CD4-positive, CD25-positive, alpha-beta regulatory T cell (primary cell): ENCODE measurements around the gene SCNN1B. TPM values are rescaled to one million over a fixed set of nuclear protein-coding genes. Genes with fewer than 3 reads are reported as not detected.

Experiments used
- ATAC-seq, 2 donors: fragments of 150-1000 bp; cut with Tn5 transposase; one replicate each; pipeline ENCODE4 v1.10.0; 2021; ENCODE audit warnings: low read depth in 2 of 2, moderate number of reproducible peaks in 2 of 2, moderate library complexity in 1 of 2
- DNase-seq, 3 donors: peaks; one replicate each; pipeline versions ENCODE4 v3.0.0 to v3.0.0-alpha.2; 2012 to 2022; ENCODE audit warnings: mixed read lengths in 1 of 3
- H3K27ac ChIP-seq: one replicate; pipeline ENCODE4 v1.7.0; 2013; ENCODE audit warnings: mild to moderate bottlenecking, low read length; ENCODE audit not compliant: insufficient read depth, poor library complexity, severe bottlenecking
- H3K27me3 ChIP-seq: one replicate; pipeline ENCODE4 v1.7.0; 2013; ENCODE audit warnings: low read length; ENCODE audit not compliant: control insufficient read depth, insufficient read depth
- H3K36me3 ChIP-seq: one replicate; pipeline ENCODE4 v1.7.0; 2013; ENCODE audit warnings: mild to moderate bottlenecking, low read length, moderate library complexity; ENCODE audit not compliant: control insufficient read depth, insufficient read depth
- H3K4me1 ChIP-seq: 2 replicates; pipeline ENCODE4 v1.7.0; 2013; ENCODE audit warnings: mild to moderate bottlenecking, low read length; ENCODE audit not compliant: insufficient read depth, control insufficient read depth, poor library complexity, severe bottlenecking
- H3K4me3 ChIP-seq: one replicate; pipeline ENCODE4 v1.7.0; 2013; ENCODE audit warnings: low read depth, mild to moderate bottlenecking, low read length, moderate library complexity
- H3K9me3 ChIP-seq, 2 experiments: 1 replicate in 1 of 2; 2 replicates in 1 of 2; pipeline ENCODE4 v1.7.0; 2013; ENCODE audit warnings: low read length in 2 of 2, mild to moderate bottlenecking in 1 of 2, moderate library complexity in 1 of 2; ENCODE audit not compliant: control insufficient read depth in 2 of 2
- H3K27ac Mint-ChIP-seq, 3 donors: one replicate each; pipeline ENCODE4 v1.8.0; 2020 to 2022; ENCODE audit warnings: mild to moderate bottlenecking in 3 of 3, mixed read lengths in 3 of 3, moderate library complexity in 2 of 3
- H3K27me3 Mint-ChIP-seq: one replicate; pipeline ENCODE4 v1.8.0; 2022; ENCODE audit warnings: mild to moderate bottlenecking, mixed read lengths
- H3K36me3 Mint-ChIP-seq: one replicate; pipeline ENCODE4 v1.8.0; 2020; ENCODE audit warnings: mixed read lengths
- H3K4me1 Mint-ChIP-seq, 4 donors: one replicate each; pipeline ENCODE4 v1.8.0; 2020 to 2022; ENCODE audit warnings: mixed read lengths in 4 of 4, mild to moderate bottlenecking in 1 of 4
- H3K4me3 Mint-ChIP-seq, 4 donors: one replicate each; pipeline ENCODE4 v1.8.0; 2020 to 2022; ENCODE audit warnings: mild to moderate bottlenecking in 4 of 4, mixed read lengths in 4 of 4, moderate library complexity in 3 of 4
- H3K9me3 Mint-ChIP-seq, 7 donors: one replicate each; pipeline ENCODE4 v1.8.0; 2020 to 2022; ENCODE audit warnings: mixed read lengths in 7 of 7, mild to moderate bottlenecking in 3 of 7, moderate library complexity in 2 of 7
- polyA plus RNA-seq, 4 donors: library from polyadenylated mRNA; unstranded; fragments of 300-500 nt; fragmentation: Illumina TruSeq; gene quantifications; one replicate each; pipeline ENCODE4 v1.2.3, GENCODE V29; 2021
- total RNA-seq: library from RNA; stranded (reverse); gene quantifications from one replicate; pipeline ENCODE4 v1.2.3, GENCODE V29; 2022

Gene SCNN1B
- total and polyA plus RNA-seq, 5 donors from 2014 or later: not detected

DNA sequence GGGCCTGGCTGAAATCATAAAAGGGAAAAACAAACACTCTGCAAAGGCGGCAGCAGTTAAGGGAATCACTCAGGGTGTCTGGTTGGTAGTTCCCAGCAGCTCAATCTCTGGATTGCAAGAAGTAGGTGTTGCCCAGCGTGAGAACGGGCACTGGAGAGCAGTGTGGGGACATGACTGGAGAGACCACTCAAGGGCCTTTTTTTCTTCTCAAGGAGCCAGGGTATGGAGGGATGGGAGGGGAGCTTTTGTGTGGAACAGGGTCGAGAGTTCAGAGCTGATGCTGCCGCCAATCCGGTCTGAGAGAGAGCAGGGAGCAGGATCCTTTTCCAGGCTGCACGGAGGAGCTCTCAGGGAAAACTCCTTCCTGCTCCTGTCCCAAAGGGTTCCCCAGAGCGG is 15.2 kb downstream of the SCNN1B start:
- Mint-ChIP-seq H3K4me3 (no peak overlapping the region), H3K36me3 (no peaks in the 10 kb centered on the region), H3K27me3 (no peaks in the 10 kb centered on the region), H3K27ac (no peak overlapping the region), H3K9me3 (peaks cover 0 to 2% (median 0%) of the 10 kb centered on the region in 7 donors), H3K4me1 (no peaks in the 10 kb centered on the region)
- H3K36me3 ChIP-seq: no peaks in the 10 kb centered on the region
- no peaks in the 10 kb centered on the region for H3K4me1 ChIP-seq
- DNase-seq (no peak), ATAC-seq (no peak)
- H3K27ac ChIP-seq: no peak overlapping the region
- no peaks in the 10 kb centered on the region for H3K27me3 ChIP-seq
- no peak overlapping the region for H3K4me3 ChIP-seq
- H3K9me3 ChIP-seq: no peaks in the 10 kb centered on the region

DNA sequence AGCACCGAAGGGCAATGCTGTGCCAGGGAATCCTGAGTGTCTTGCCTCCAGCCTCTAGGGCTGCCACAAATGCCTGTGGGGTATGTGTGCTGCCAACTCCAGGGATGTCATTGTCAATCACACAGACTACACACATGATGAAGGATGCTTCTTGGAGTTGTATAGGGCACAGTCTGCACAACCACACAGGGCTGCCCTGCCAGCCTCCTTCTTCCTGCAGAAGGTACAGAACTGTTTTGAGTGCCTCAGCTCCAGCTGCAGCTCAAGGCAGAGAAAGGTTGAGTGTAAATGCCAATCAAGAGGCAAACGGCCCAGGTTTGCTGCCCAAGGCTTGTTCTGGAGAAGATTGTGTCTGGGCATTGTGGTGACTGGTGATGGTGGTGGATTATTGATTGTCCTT is 15.6 kb downstream of the SCNN1B start:
- Histone ChIP-seq H3K36me3 (no peaks in the 10 kb centered on the region), H3K27ac (no peak overlapping the region), H3K4me1 (no peaks in the 10 kb centered on the region), H3K27me3 (no peaks in the 10 kb centered on the region), H3K4me3 (no peak overlapping the region), H3K9me3 (no peaks in the 10 kb centered on the region)
- no peak for DNase-seq
- Mint-ChIP-seq H3K9me3 (peaks cover 0 to 2% (median 0%) of the 10 kb centered on the region in 7 donors), H3K27me3 (no peaks in the 10 kb centered on the region), H3K4me1 (no peaks in the 10 kb centered on the region), H3K4me3 (no peak overlapping the region), H3K36me3 (no peaks in the 10 kb centered on the region), H3K27ac (no peak overlapping the region)
- no peak for ATAC-seq

DNA sequence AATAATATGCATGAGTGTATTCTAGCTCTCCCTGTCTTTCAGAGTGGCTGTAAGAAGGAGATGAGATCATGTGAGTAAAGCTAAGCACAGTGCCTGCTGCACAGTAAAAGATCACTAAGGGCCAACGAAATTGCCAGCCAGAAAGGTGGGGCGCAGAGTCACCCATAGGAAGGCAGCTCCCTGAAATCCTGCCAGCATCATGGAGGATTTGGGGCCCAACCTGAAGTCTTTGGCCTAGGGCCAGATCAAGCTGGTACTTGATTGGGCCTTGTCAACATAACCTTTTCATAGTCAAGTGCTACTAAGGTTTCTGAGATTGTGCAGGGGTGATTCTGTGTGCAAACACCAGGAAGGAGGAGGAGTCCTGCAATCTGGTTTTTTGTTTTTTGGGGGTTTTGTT is 16.5 kb downstream of the SCNN1B start:
- Mint-ChIP-seq H3K27me3 (no peaks in the 10 kb centered on the region), H3K4me3 (no peak overlapping the region), H3K27ac (no peak overlapping the region), H3K4me1 (no peaks in the 10 kb centered on the region), H3K36me3 (no peaks in the 10 kb centered on the region), H3K9me3 (no peaks in the 10 kb centered on the region)
- Histone ChIP-seq H3K27me3 (no peaks in the 10 kb centered on the region), H3K4me3 (no peak overlapping the region), H3K4me1 (no peaks in the 10 kb centered on the region), H3K36me3 (no peaks in the 10 kb centered on the region), H3K27ac (no peak overlapping the region), H3K9me3 (no peaks in the 10 kb centered on the region)
- ATAC-seq (no peak), DNase-seq (no peak)

GRCh38 chr16:23319861-23320615 is 17.9 kb downstream of the SCNN1B start:
- Mint-ChIP-seq H3K27me3 (no peaks in the 10 kb centered on the region), H3K36me3 (no peaks in the 10 kb centered on the region), H3K9me3 (no peaks in the 10 kb centered on the region), H3K4me3 (no peak overlapping the region), H3K4me1 (no peaks in the 10 kb centered on the region), H3K27ac (no peak overlapping the region)
- H3K9me3 ChIP-seq: no peaks in the 10 kb centered on the region
- H3K27ac ChIP-seq: no peak overlapping the region
- ATAC-seq (no peak), DNase-seq (no peak)
- H3K36me3 ChIP-seq: no peaks in the 10 kb centered on the region
- no peak overlapping the region for H3K4me3 ChIP-seq
- no peaks in the 10 kb centered on the region for H3K4me1 ChIP-seq
- no peaks in the 10 kb centered on the region for H3K27me3 ChIP-seq

DNA sequence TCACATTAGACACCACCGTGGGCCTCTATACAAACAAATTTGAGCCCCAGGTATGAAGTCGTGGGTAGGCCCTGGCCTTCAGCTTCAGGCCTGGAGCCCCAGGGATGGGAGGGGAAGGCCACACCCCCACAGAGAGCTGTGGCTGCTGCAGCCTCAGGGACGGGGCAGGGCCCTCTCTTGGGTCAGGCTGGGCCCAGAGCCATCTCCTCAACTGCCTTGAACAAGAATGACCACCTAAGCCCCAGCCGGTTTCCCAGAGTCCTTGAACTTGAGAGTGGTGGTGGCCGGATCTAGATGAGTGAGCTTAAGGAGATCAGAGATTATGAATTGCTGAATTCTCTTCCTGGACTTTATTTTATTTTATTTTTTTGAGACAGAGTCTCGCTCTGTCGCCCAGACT is 18.6 kb downstream of the SCNN1B start:
- DNase-seq: no peak
- no peaks in the 10 kb centered on the region for H3K27me3 Mint-ChIP-seq
- no peak for ATAC-seq
- H3K36me3 Mint-ChIP-seq: no peaks in the 10 kb centered on the region
- Histone ChIP-seq H3K27ac (no peak overlapping the region), H3K27me3 (no peaks in the 10 kb centered on the region), H3K9me3 (no peaks in the 10 kb centered on the region), H3K36me3 (no peaks in the 10 kb centered on the region), H3K4me1 (no peaks in the 10 kb centered on the region), H3K4me3 (no peak overlapping the region)
- no peak overlapping the region for H3K27ac Mint-ChIP-seq
- no peaks in the 10 kb centered on the region for H3K4me1 Mint-ChIP-seq
- no peak overlapping the region for H3K4me3 Mint-ChIP-seq
- peaks cover 0 to 2% (median 0%) of the 10 kb centered on the region in 7 donors for H3K9me3 Mint-ChIP-seq

DNA sequence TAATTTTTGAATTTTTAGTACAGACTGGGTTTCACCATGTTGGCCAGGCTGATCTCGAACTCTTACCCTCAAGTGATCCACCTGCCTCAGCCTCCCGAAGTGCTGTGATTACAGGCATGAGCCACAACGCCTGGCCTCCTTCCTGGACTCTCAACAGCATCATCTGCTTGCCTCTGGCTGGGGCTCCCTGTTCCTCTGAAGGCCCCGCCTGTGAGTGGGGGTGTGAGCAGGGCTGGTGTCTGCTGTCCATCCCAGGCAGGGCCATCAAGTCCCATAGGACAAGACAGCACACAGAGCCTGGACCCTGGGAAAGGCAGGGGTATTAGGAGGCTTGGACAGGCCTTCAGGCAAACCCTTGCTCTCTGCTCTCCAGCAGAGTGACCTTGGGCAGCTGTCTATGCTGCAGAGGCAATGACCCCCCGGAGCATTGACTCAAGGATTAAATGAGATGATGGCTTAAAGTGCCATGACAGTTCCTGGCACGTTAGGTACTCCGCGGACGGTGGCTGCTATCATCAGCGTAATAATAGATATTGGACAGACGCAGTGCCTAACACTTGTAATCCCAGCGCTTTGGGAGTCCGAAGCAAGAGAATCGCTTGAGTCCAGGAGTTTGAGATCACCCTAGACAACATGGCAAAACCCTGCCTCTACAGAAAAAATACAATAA is 19.2 kb downstream of the SCNN1B start:
- Histone ChIP-seq H3K9me3 (no peaks in the 10 kb centered on the region), H3K27ac (no peak overlapping the region), H3K4me1 (no peaks in the 10 kb centered on the region), H3K4me3 (no peak overlapping the region), H3K36me3 (no peaks in the 10 kb centered on the region), H3K27me3 (no peaks in the 10 kb centered on the region)
- peaks cover 0 to 2% (median 0%) of the 10 kb centered on the region in 7 donors for H3K9me3 Mint-ChIP-seq
- H3K4me1 Mint-ChIP-seq: no peaks in the 10 kb centered on the region
- no peaks in the 10 kb centered on the region for H3K27me3 Mint-ChIP-seq
- H3K4me3 Mint-ChIP-seq: no peak overlapping the region
- ATAC-seq: no peak
- peak overlapping the region in 1 of 3 donors; percentile 20 for H3K27ac Mint-ChIP-seq
- H3K36me3 Mint-ChIP-seq: no peaks in the 10 kb centered on the region
- DNase-seq: no peak

DNA sequence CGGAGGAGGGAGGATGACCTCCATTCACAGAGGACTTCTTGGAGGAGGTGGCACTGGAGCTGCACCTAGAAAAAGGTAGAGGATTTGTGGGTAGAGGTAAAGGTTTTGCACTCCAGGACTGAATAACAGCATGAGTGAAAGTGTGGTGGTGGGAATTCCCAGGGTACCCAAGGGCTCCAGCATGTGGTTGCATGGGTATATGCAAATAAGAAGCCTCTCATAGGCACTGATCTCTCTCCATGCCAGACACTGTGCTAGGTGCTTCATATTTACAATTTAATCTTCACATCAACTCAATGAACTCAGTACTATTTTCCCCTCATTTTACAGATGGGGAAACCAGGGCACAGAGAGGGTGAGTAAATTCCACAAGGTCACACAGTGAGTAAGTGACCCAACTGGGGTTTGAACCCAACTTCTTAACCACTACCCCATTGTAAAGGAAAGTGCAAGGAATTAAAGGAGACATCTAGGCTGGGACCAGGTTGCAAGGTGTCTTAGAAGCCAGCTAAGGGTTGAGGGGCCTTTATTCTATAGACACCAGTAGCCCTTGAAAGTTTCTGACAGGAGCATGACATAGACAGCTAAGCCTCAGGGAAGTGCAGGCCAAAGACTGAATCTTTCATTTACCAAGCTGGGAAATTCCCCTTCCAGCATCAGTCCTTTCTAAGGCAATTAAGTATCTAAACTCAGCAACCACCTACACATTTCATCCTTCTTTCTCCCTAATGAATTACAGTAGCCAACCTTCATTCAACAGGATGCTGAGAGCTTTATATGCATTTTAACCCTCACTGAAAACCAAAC is 21.3 kb downstream of the SCNN1B start:
- no peak overlapping the region for H3K4me3 Mint-ChIP-seq
- H3K27me3 Mint-ChIP-seq: no peaks in the 10 kb centered on the region
- ATAC-seq: peak in 1 of 2 donors; percentile 18
- Histone ChIP-seq H3K4me3 (no peak overlapping the region), H3K4me1 (no peaks in the 10 kb centered on the region), H3K36me3 (no peaks in the 10 kb centered on the region), H3K27me3 (no peaks in the 10 kb centered on the region), H3K27ac (no peak overlapping the region), H3K9me3 (no peaks in the 10 kb centered on the region)
- no peaks in the 10 kb centered on the region for H3K36me3 Mint-ChIP-seq
- H3K27ac Mint-ChIP-seq: no peak overlapping the region
- no peaks in the 10 kb centered on the region for H3K4me1 Mint-ChIP-seq
- no peak for DNase-seq
- H3K9me3 Mint-ChIP-seq: peaks cover 0 to 2% (median 0%) of the 10 kb centered on the region in 7 donors
